Esophagus muscularis mucosa (tissue), 4 donors: ENCODE data around the gene DPH3.

ENCODE experiments used
- EP300 ChIP-seq: sonication (generic); formaldehyde crosslinking; IDR thresholded peaks from one replicate; pipeline ENCODE4 v1.6.1; 2017; ENCODE audit warnings: antibody characterized with exemption
- POLR2A ChIP-seq: fragments of 450-650 bp; IDR thresholded peaks from one replicate; pipeline ENCODE4 v1.6.1; 2017; ENCODE audit warnings: antibody characterized with exemption, moderate library complexity, mild to moderate bottlenecking, low read depth
- TF ChIP-seq, protein P1 (sequence below), 3 experiments: fragments of 200-600 bp in 2 of 3; fragments of 450-650 bp in 1 of 3; sonication (generic) in 2 of 3; IDR thresholded peaks; one replicate each; pipeline ENCODE4 v1.5.1; 2017 to 2019; ENCODE audit warnings: antibody characterized with exemption in 3 of 3, mild to moderate bottlenecking in 2 of 3, moderate library complexity in 1 of 3

GRCh38 chr3:16255326-16255725 is 9.4 kb downstream of the DPH3 start:
- no peak for TF ChIP-seq POLR2A
- TF ChIP-seq, protein P1, sequence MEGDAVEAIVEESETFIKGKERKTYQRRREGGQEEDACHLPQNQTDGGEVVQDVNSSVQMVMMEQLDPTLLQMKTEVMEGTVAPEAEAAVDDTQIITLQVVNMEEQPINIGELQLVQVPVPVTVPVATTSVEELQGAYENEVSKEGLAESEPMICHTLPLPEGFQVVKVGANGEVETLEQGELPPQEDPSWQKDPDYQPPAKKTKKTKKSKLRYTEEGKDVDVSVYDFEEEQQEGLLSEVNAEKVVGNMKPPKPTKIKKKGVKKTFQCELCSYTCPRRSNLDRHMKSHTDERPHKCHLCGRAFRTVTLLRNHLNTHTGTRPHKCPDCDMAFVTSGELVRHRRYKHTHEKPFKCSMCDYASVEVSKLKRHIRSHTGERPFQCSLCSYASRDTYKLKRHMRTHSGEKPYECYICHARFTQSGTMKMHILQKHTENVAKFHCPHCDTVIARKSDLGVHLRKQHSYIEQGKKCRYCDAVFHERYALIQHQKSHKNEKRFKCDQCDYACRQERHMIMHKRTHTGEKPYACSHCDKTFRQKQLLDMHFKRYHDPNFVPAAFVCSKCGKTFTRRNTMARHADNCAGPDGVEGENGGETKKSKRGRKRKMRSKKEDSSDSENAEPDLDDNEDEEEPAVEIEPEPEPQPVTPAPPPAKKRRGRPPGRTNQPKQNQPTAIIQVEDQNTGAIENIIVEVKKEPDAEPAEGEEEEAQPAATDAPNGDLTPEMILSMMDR (IDR thresholded peaks at IDR 0.05) = no peak
- TF ChIP-seq EP300 = no peak
